GM15510 (cell line): ENCODE measurements around the gene CAMTA1.

ENCODE experiments used
- POLR2A ChIP-seq: IDR thresholded peaks from 3 replicates; pipeline ENCODE4 v1.6.1; 2011; ENCODE audit warnings: borderline replicate concordance; ENCODE audit not compliant: insufficient read length; ENCODE audit errors: extremely low read depth

CAMTA1 gene

DNA sequence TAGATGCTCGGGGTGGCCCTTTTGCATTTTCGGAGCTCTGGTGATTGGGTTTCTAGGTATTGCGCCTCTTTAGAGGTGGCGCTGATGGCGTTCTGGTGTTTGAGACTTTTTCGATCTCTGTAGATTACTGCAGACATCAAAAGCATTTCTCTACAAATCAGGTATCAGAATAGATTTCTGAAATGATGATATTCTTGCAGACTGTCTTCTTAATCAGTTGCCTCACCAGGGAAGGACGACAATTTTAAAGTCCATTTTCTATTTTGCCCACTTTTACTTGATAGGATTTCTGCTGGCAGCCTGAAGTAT, 920.6 kb downstream of the CAMTA1 start:
- no peak for TF ChIP-seq POLR2A

GRCh38 chr1:7707527-7707926, 922.3 kb downstream of the CAMTA1 start:
- no peak for TF ChIP-seq POLR2A

- TF ChIP-seq POLR2A, result no peak
These were observed 925.6 kb downstream of the CAMTA1 start for GRCh38 chr1:7710859-7711258.

DNA sequence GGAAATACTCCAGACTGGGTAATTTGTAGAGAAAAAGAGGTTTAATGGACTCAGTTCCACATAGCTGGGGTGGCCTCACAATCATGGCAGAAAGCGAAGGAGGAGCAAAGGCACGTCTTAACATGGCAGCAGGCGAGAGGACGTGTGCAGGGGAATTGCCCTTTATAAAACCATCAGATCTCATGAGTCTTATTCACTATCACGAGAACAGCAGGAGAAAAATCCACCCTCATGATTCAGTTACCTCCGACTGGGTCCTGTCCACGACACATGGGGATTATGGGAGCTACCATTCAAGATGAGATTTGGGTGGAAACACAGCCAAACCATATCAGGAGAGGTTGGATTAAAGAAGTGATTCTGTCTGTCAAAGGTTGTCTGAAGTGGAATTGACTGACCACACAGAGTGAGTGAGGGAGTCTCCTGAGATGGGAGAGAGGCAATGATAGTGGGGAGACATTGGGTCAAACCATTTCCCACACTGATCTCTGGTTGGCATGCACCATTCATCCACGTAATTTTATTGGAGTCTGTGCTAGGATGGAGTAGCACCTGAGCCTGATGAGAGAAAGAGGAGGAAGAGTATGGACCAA, 927.6 kb downstream of the CAMTA1 start:
- TF ChIP-seq POLR2A, result no peak

- no peak for TF ChIP-seq POLR2A
These were observed 931.3 kb downstream of the CAMTA1 start for GRCh38 chr1:7716506-7716905.

DNA sequence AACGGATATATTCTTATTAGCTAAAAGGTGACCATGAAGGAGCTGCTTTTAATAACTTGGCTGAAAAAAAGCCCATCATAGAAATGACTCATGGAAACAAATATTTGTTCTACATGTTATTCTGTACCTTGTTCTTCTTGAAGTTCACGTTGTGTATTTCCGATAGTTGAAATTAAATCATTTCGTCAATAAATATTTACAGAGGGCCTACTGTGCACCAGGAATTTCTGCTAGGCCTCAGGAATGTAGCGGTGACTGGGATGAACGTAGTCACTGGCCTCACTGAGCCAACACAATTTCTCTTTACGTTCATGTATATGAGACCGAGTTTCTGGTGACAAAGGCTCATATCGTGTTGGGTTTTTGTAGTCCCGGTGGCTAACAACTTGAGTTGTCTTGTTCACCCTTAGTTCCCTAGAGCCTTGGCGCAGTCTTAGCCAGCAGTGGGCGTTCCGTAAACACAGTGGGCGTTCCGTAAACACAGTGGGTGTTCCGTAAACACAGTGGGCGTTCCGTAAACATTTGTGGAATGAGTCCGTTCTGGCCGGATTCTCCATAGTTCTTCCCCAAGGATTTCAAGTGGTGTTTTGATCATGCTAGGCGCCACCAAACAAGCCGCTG, 932.6 kb downstream of the CAMTA1 start:
- no peak for TF ChIP-seq POLR2A

GRCh38 chr1:7719468-7720094, 934.3 kb downstream of the CAMTA1 start:
- TF ChIP-seq POLR2A, result no peak

DNA sequence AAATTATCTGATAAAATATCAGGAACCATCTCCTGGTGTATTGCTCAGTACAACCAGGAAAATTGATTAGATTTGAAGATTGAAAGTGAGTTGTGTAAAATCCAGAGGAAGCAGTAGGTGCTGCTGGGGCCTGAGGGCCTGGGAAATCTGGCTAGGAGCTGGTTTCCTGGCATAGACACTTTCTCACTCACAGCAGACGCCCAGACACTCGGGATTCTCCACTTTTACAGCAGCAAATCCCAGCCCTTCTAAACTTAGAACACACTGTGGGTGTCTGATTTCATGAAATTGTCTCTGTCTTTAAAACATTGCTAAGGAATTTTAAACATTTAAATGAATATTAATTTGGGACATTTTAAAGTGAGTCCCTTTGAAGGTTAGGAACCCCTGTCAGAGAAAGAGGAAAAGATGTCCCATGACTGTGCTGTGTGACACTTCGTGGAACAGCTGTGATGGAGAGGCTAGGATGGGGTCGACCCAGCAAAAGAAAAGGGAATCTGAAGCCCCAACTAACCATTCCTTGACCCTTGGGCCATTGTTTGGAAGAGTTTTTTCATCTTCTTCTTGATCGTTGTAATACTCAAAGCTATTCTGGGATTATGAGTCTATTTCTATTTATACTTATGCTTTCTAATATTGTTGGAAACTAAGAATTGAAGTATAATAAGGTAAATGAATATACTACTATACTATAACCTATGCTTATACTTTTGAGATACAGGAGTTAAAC, 936.9 kb downstream of the CAMTA1 start:
- no peak for TF ChIP-seq POLR2A

DNA sequence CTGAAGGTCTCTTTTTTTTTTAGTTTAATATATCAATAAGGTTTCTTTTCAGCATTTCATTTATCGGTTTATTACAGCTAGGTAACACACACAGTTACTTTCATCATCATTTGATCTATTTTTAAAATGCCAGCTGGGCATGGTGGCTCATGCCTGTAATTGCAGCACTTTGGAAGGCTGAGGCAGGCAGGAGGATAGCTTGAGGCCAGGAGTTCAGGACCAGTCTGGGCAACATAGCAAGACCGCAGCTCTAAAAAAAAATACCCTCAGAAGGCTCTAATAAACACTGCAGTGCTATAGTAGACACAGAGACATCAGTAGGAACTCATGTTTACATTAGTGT, 937.4 kb downstream of the CAMTA1 start:
- no peak for TF ChIP-seq POLR2A

DNA sequence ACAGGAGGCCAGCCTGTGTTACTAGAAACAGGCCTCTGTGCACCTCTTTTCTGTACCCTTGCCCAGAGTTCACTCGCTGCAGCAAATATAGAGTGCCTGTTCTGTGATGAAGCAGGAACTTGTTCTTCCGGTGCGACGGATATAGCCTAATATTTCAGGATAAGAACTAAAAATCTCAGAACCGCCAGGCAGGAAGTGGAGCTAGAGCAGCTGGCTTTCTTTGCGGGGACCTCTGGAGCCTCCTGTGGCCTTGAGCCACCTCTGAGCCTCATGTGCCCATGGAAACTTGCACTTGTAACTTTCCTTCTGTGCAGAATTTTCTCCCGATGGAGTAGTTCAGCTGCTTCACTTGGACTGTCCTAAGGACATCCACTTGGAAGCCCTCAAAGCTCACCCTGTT, 941.4 kb downstream of the CAMTA1 start:
- TF ChIP-seq POLR2A, result no peak

GRCh38 chr1:7727809-7728471, 942.7 kb downstream of the CAMTA1 start:
- TF ChIP-seq POLR2A, result no peak

GRCh38 chr1:7729761-7730160, 944.5 kb downstream of the CAMTA1 start:
- TF ChIP-seq POLR2A, result no peak

- TF ChIP-seq POLR2A, result no peak
These were observed 947.1 kb downstream of the CAMTA1 start for GRCh38 chr1:7732331-7732730.

GRCh38 chr1:7733276-7733675, 948.0 kb downstream of the CAMTA1 start:
- TF ChIP-seq POLR2A, result no peak

GRCh38 chr1:7738044-7738443, 952.8 kb downstream of the CAMTA1 start:
- TF ChIP-seq POLR2A, result no peak
